CD4-positive, alpha-beta T cell treated with Interleukin-12 subunit alpha and Interleukin-12 subunit beta, for 1 hour (primary cell): Measurements from ENCODE around the gene GRID1.
A peak's percentile ranks its signal among the peaks of the same experiment; 100 is the strongest.

Experiments
- DNase-seq: peaks from one replicate; pipeline ENCODE4 v3.0.0-alpha.2; 2020

Gene GRID1

GRCh38 chr10:86366033-86366901 is at the start of gene GRID1:
Gene GRID1 (minus strand): TSS chr10:86366795.
- no peak for DNase-seq

- DNase-seq: no peak
Observed at GRCh38 chr10:86415583-86415982, 49.0 kb upstream of the GRID1 start.

GRCh38 chr10:86415116-86415515 is 48.5 kb upstream of the GRID1 start:
- DNase-seq: no peak

GRCh38 chr10:86413046-86413728 is 46.6 kb upstream of the GRID1 start:
- peak; percentile 29 for DNase-seq

GRCh38 chr10:86411852-86412560 is 45.4 kb upstream of the GRID1 start:
- DNase-seq: no peak

GRCh38 chr10:86411281-86411841 is 44.8 kb upstream of the GRID1 start:
- peak; percentile 35 for DNase-seq

- no peak for DNase-seq
Observed at GRCh38 chr10:86410542-86411124, 44.0 kb upstream of the GRID1 start.

- no peak for DNase-seq
Observed at GRCh38 chr10:86409183-86409582, 42.6 kb upstream of the GRID1 start.

GRCh38 chr10:86403183-86403797 is 36.7 kb upstream of the GRID1 start:
- DNase-seq: no peak

- DNase-seq: no peak
Observed at GRCh38 chr10:86402283-86402941, 35.8 kb upstream of the GRID1 start.

- DNase-seq: peak; percentile 12
Observed at GRCh38 chr10:86401588-86402282, 35.1 kb upstream of the GRID1 start.

- DNase-seq: peak; percentile 55
Observed at GRCh38 chr10:86400705-86401587, 34.4 kb upstream of the GRID1 start.

- peak; percentile 89 for DNase-seq
Observed at GRCh38 chr10:86399879-86400704, 33.5 kb upstream of the GRID1 start.

GRCh38 chr10:86399514-86399878 is 32.9 kb upstream of the GRID1 start:
- no peak for DNase-seq

GRCh38 chr10:86397120-86397519 is 30.5 kb upstream of the GRID1 start:
- no peak for DNase-seq

GRCh38 chr10:86393862-86394455 is 27.4 kb upstream of the GRID1 start:
- no peak for DNase-seq

GRCh38 chr10:86393362-86393761 is 26.8 kb upstream of the GRID1 start:
- no peak for DNase-seq

GRCh38 chr10:86392723-86393094 is 26.1 kb upstream of the GRID1 start:
- no peak for DNase-seq
